ENCODE measurements around the gene KRT6A.
"Not testable (repeated sequence)": the region's sequence is repeated elsewhere in the genome, so short reads cannot be mapped to it uniquely, and the experiment has no call there.

The KRT6A gene

GRCh38 chr12:52502877-52503276 is 9.8 kb upstream of the KRT6A start:
- DNase-seq (ENCODE audit: low read depth, low spot score) = no peak

DNA sequence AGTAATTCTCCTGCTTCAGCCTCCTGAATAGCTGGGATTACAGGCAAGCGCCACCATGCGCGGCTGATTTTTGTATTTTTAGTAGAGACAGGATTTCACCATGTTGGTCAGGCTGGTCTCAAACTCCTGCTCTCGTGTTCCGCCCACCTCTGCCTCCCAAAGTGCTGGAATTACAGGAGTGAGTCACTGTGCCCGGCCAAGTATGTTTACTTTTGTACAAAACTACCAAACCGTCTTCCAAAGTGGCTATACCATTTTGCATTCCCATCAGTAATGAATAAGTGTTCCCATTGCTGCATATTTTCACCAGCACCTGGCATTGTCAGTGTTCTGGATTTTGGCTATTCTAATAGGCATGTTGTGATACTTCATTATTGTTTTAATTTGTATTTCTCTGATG is 8.4 kb upstream of the KRT6A start:
- no peak for DNase-seq (ENCODE audit: low read depth, low spot score)

GRCh38 chr12:52500574-52500973 is 7.5 kb upstream of the KRT6A start:
- DNase-seq (ENCODE audit: low read depth, low spot score) = not testable (repeated sequence)

DNA sequence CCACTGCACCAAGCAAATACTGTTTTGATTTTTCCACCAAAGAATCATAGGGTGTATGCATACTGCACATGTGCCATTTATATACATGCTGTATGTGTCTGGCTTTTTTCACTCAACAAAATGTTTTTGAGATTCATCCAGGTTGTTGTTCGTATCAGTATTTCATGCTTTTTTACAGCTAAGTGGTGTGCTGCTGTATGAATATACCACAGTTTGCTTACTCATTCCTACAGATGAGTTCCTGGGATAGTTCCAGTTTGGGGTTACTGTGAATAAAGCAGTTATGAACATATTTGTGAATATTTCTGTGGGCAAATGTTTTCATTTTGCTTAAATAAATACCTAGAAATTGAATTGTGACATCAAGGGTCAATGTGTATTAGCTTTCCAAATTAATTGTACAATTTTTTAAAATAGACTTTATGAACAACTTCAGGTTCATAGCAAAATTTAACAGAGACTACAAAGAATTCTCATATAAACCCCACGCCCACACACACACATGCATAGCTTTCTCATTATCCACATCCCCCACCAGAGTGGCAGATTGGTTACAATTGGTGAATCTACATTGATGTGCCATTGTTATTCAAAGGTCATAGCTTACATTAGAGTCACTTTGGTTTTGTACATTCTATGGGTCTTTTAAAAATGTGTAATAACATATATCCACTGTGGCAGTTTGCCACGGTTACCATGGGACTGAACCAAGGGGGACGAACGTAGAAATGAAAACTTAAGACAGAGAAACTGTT is 6.9 kb upstream of the KRT6A start:
- no peak for DNase-seq (ENCODE audit: low read depth, low spot score)

DNA sequence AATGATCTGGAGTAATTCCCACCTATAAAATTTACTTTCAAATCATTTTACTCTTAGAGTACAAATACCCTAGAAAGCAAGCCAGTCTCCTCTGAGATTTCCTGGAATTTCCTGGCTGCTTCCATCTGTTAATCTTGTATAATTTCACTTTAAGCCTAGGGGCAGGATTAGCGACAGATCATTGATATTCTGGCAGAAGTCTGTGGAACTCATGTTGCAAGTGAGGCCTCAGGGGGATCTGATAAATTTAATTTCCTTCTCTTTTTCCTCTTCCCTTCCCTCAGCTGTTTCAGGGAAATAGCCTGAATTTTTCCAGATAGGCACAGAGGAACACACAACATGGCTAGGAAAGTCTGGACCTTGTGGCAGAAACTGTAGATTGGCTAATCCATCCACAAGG is 5.9 kb upstream of the KRT6A start:
- no peak for DNase-seq (ENCODE audit: low read depth, low spot score)

- no peak for DNase-seq (ENCODE audit: low read depth, low spot score)
These were observed 4.9 kb upstream of the KRT6A start for GRCh38 chr12:52497975-52498374.

- peak; percentile 75 for DNase-seq (ENCODE audit: low read depth, low spot score)
These were observed 3.6 kb upstream of the KRT6A start for GRCh38 chr12:52496590-52497071.

- DNase-seq (ENCODE audit: low read depth, low spot score) = no peak
These were observed 3.0 kb upstream of the KRT6A start for GRCh38 chr12:52496054-52496453.

- DNase-seq (ENCODE audit: low read depth, low spot score) = no peak
These were observed 2.3 kb upstream of the KRT6A start for GRCh38 chr12:52495389-52495788.

- no peak for DNase-seq (ENCODE audit: low read depth, low spot score)
These were observed 1.5 kb upstream of the KRT6A start for GRCh38 chr12:52494518-52494917.

DNA sequence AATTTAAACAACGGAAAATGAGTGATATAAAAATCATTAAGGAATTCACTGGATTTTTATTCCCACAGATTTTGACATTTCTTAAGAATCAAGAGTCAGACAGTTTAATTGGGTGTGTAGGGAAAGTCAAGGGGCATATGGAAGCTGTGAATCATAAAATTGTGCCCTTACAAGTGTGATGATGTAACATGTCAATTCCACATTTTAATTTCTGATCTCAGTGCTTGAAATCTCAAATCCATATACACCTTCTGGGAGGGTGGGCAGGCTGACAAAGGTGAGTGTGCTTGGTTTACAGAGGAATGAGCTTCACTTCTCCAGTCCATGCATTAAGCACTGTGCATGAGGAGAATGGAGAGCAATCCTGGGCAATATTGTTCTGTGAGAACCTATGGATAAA is 1.0 kb upstream of the KRT6A start:
- no peak for DNase-seq (ENCODE audit: low read depth, low spot score)

DNA sequence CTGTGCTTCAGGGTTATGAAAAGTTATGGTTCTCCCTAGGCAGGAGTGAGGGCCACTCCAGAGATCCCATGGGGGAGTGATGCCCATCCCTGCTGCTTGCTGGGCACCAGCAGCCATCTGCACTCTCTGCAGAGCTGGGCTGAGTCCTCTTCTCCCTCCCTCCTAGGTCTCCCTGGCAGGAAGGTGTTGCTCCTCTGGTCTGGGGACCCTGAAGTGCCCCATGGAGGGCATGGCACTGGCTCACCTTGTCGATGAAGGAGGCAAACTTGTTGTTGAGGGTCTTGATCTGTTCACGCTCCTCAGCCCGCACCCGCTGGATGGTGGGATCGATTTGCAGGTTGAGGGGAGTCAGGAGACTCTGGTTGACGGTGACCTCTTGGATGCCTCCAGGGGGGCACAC is 652 bp downstream of the KRT6A start:
- not testable (repeated sequence) for DNase-seq (ENCODE audit: low read depth, low spot score)

- not testable (repeated sequence) for DNase-seq (ENCODE audit: low read depth, low spot score)
These were observed 1.6 kb downstream of the KRT6A start for GRCh38 chr12:52491495-52491894.

- DNase-seq (ENCODE audit: low read depth, low spot score) = no peak
These were observed 4.3 kb downstream of the KRT6A start for GRCh38 chr12:52488736-52489135.

GRCh38 chr12:52487744-52488443 is 5.2 kb downstream of the KRT6A start:
- DNase-seq (ENCODE audit: low read depth, low spot score) = not testable (repeated sequence)

- DNase-seq (ENCODE audit: low read depth, low spot score) = no peak
These were observed 5.8 kb downstream of the KRT6A start for GRCh38 chr12:52487211-52487610.

DNA sequence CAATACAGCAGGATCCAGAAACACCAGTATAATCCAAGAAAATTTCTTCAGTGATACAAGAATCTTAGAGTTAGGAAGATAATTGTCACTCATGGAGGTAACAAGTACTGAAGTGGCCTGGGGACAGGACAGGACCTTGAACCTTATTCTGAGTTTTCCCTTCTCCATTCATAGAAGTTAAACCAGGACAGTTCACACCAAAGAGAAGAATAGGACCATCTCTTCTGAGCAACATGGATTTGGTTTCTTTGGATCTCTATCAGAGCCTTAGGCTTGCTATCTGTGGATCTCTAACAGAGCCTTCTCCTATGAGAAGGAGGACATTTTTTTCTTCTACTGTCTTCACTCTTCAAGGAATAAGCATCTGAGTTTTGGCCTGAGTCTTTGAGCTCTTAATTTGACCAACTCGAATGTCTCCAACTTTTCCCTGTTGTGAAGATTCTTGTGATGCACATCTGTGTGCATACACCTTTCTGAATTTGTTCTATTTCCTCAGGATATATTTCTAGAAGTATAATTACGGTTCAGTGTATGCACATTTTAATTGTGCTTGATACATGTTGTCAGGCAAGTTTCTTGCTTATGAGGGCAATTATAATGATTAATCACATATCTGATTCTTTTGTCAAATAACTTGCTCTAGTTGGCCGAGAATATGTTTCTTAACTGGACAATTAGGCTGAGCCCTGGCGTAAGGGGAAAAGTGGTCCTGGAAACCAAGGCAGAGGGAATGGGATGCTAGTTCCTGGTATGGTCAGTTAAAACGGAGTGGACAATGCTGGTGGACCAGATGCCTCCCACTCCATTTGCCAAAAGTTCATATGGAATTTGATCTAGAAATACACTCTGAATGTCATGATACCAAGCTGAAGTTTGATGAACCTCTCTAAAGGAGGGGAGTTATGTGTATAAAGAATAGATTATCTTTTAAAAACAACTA is 6.6 kb downstream of the KRT6A start:
- no peak for DNase-seq (ENCODE audit: low read depth, low spot score)

GRCh38 chr12:52480073-52480472 is 13.0 kb downstream of the KRT6A start:
- no peak for DNase-seq (ENCODE audit: low read depth, low spot score)

- DNase-seq (ENCODE audit: low read depth, low spot score) = no peak
These were observed 15.4 kb downstream of the KRT6A start for GRCh38 chr12:52477651-52478050.

DNA sequence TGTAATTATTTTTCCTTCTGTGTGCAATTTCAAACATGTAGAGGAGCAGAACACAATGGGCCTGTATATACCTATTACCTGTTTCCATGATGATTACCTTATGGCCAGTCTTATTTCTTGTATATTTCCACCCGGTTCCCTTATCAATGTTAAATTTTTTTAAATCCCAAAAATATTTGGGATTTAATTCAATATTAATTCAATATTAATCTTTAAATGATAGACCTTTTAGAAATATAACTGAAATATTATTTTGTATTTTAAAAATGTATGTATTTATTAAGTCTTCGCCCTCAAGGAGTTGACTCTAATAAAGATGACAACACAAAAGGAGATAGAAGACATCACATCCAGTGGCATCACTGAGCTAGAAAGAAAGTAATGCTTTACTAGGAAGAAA is 18.8 kb downstream of the KRT6A start:
- DNase-seq (ENCODE audit: low read depth, low spot score) = no peak

GRCh38 chr12:52473768-52474167 is 19.3 kb downstream of the KRT6A start, which contains the start of gene KRT6C:
KRT6C (minus strand) TSS chr12:52473805; CDS start chr12:52473737, 68 bp downstream.
- no peak for DNase-seq (ENCODE audit: low read depth, low spot score)

GRCh38 chr12:52469853-52470252 is 23.2 kb downstream of the KRT6A start:
- no peak for DNase-seq (ENCODE audit: low read depth, low spot score)

Data from iPS DF 19.7 (cell line).